IPS-11a (cell line): Measurements from ENCODE around the gene ZFYVE9.
"Not testable (repeated sequence)": the region's sequence is repeated elsewhere in the genome, so short reads cannot be mapped to it uniquely, and the experiment has no call there.

Source experiments
- H3K4me3 ChIP-seq: one replicate; pipeline ENCODE4 v1.5.1; 2013; ENCODE audit warnings: low read depth, low read length, control low read depth

The ZFYVE9 gene

GRCh38 chr1:52190500-52191252 is 48.8 kb downstream of the ZFYVE9 start:
- no peak overlapping the region for H3K4me3 ChIP-seq

GRCh38 chr1:52191395-52191965 is 49.6 kb downstream of the ZFYVE9 start:
- no peak overlapping the region for H3K4me3 ChIP-seq

GRCh38 chr1:52192024-52192423 is 50.1 kb downstream of the ZFYVE9 start:
- H3K4me3 ChIP-seq: no peak overlapping the region

- H3K4me3 ChIP-seq: no peak overlapping the region
Observed at GRCh38 chr1:52192436-52192835, 50.5 kb downstream of the ZFYVE9 start.

- H3K4me3 ChIP-seq: no peak overlapping the region
Observed at GRCh38 chr1:52193985-52194384, 52.1 kb downstream of the ZFYVE9 start.

GRCh38 chr1:52195161-52195560 is 53.3 kb downstream of the ZFYVE9 start:
- no peak overlapping the region for H3K4me3 ChIP-seq

- no peak overlapping the region for H3K4me3 ChIP-seq
Observed at GRCh38 chr1:52203935-52204625, 62.2 kb downstream of the ZFYVE9 start.

- H3K4me3 ChIP-seq: no peak overlapping the region
Observed at GRCh38 chr1:52204696-52205095, 62.8 kb downstream of the ZFYVE9 start.

GRCh38 chr1:52206686-52207085 is 64.8 kb downstream of the ZFYVE9 start:
- H3K4me3 ChIP-seq: not testable (repeated sequence)

- no peak overlapping the region for H3K4me3 ChIP-seq
Observed at GRCh38 chr1:52209429-52209828, 67.5 kb downstream of the ZFYVE9 start.

- H3K4me3 ChIP-seq: no peak overlapping the region
Observed at GRCh38 chr1:52210044-52210443, 68.2 kb downstream of the ZFYVE9 start.

- H3K4me3 ChIP-seq: no peak overlapping the region
Observed at GRCh38 chr1:52216907-52217458, 75.1 kb downstream of the ZFYVE9 start.

GRCh38 chr1:52225174-52225573 is 83.3 kb downstream of the ZFYVE9 start:
- H3K4me3 ChIP-seq: no peak overlapping the region

- no peak overlapping the region for H3K4me3 ChIP-seq
Observed at GRCh38 chr1:52229494-52229893, 87.6 kb downstream of the ZFYVE9 start.

- no peak overlapping the region for H3K4me3 ChIP-seq
Observed at GRCh38 chr1:52233463-52233862, 91.6 kb downstream of the ZFYVE9 start.

GRCh38 chr1:52234014-52234413 is 92.1 kb downstream of the ZFYVE9 start:
- H3K4me3 ChIP-seq: no peak overlapping the region

GRCh38 chr1:52234708-52235107 is 92.8 kb downstream of the ZFYVE9 start:
- H3K4me3 ChIP-seq: no peak overlapping the region

GRCh38 chr1:52235646-52236045 is 93.8 kb downstream of the ZFYVE9 start:
- no peak overlapping the region for H3K4me3 ChIP-seq

GRCh38 chr1:52237430-52237829 is 95.5 kb downstream of the ZFYVE9 start:
- no peak overlapping the region for H3K4me3 ChIP-seq

- no peak overlapping the region for H3K4me3 ChIP-seq
Observed at GRCh38 chr1:52238474-52238873, 96.6 kb downstream of the ZFYVE9 start.

GRCh38 chr1:52238887-52239707 is 97.2 kb downstream of the ZFYVE9 start:
- no peak overlapping the region for H3K4me3 ChIP-seq
